ENCODE measurements around the gene DCLK3.

DCLK3 gene

GRCh38 chr3:36679384-36680200, 84.8 kb downstream of the DCLK3 start:
- TF ChIP-seq CTCF (IDR thresholded peaks at IDR 0.05): no peak

GRCh38 chr3:36678216-36679013, 85.9 kb downstream of the DCLK3 start:
- no peak for TF ChIP-seq CTCF (IDR thresholded peaks at IDR 0.05)

- TF ChIP-seq CTCF (IDR thresholded peaks at IDR 0.05): no peak
These were observed 86.9 kb downstream of the DCLK3 start for GRCh38 chr3:36677331-36678007.

- TF ChIP-seq CTCF (IDR thresholded peaks at IDR 0.05): no peak
These were observed 89.5 kb downstream of the DCLK3 start for GRCh38 chr3:36674816-36675215.

GRCh38 chr3:36669764-36670163, 94.6 kb downstream of the DCLK3 start:
- TF ChIP-seq CTCF (IDR thresholded peaks at IDR 0.05): no peak

- no peak for TF ChIP-seq CTCF (IDR thresholded peaks at IDR 0.05)
These were observed 98.2 kb downstream of the DCLK3 start for GRCh38 chr3:36666166-36666565.

GRCh38 chr3:36663666-36664291, 100.6 kb downstream of the DCLK3 start:
- TF ChIP-seq CTCF (IDR thresholded peaks at IDR 0.05): no peak
